Activated CD4-positive, CD25-positive, alpha-beta regulatory T cell treated with anti-CD3 and anti-CD28 coated beads, Interleukin-2, amount 50 U/mL, for 16 hours (primary cell): ENCODE data around the gene PILRA.
"Not testable (repeated sequence)": the region's sequence is repeated elsewhere in the genome, so short reads cannot be mapped to it uniquely, and the experiment has no call there.

Experiments
- DNase-seq: peaks from one replicate; pipeline ENCODE4 v3.0.0-alpha.2; 2020; ENCODE audit warnings: low read depth, low spot score

The PILRA gene

GRCh38 chr7:100358027-100358856 is 15.0 kb upstream of the PILRA start, which contains the start of gene PILRB:
PILRB (plus strand) TSS chr7:100358117; CDS start chr7:100358303, 186 bp downstream.
- DNase-seq, result no peak

- no peak for DNase-seq
These were observed 14.5 kb upstream of the PILRA start for GRCh38 chr7:100358857-100359212.

- DNase-seq, result no peak
These were observed 13.0 kb upstream of the PILRA start for GRCh38 chr7:100360135-100360854.

GRCh38 chr7:100363098-100363497 is 10.2 kb upstream of the PILRA start:
- no peak for DNase-seq

DNA sequence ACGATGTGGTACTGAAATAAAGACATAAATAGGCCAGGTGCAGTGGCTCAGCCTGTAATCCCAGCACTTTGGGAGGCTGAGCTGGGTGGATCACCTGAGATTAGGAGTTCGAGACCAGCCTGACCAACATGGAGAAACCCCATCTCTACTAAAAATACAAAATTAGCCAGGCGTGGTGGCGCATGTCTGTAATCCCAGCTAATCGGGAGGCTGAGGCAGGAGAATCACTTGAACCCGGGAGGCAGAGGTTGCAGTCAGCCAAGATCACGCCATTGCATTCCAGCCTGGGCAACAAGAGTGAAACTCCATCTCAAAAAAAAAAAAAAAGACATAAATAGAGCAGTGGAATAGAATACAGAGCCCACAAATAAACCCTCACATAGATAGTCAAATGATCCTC is 9.5 kb upstream of the PILRA start:
- DNase-seq, result not testable (repeated sequence)

- no peak for DNase-seq
These were observed 8.8 kb upstream of the PILRA start for GRCh38 chr7:100364480-100364879.

GRCh38 chr7:100365998-100366367 is 7.3 kb upstream of the PILRA start:
- DNase-seq, result not testable (repeated sequence)

GRCh38 chr7:100366411-100367250 is 6.7 kb upstream of the PILRA start:
- DNase-seq, result no peak

DNA sequence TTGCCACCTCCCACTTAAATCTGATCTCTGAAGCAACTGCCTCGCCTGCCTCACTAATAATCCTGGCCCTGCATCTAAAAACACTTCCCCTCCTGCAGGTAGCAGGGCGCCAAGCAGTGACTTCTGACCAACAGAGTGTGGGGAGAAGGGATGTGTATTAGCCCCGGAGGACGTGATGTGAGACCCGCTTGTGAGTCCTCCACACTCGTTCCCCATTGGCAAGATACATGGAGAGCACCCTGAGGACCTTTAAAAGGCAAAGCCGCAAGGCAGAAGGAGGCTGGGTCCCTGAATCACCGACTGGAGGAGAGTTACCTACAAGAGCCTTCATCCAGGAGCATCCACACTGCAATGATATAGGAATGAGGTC is 6.1 kb upstream of the PILRA start:
- DNase-seq, result no peak

DNA sequence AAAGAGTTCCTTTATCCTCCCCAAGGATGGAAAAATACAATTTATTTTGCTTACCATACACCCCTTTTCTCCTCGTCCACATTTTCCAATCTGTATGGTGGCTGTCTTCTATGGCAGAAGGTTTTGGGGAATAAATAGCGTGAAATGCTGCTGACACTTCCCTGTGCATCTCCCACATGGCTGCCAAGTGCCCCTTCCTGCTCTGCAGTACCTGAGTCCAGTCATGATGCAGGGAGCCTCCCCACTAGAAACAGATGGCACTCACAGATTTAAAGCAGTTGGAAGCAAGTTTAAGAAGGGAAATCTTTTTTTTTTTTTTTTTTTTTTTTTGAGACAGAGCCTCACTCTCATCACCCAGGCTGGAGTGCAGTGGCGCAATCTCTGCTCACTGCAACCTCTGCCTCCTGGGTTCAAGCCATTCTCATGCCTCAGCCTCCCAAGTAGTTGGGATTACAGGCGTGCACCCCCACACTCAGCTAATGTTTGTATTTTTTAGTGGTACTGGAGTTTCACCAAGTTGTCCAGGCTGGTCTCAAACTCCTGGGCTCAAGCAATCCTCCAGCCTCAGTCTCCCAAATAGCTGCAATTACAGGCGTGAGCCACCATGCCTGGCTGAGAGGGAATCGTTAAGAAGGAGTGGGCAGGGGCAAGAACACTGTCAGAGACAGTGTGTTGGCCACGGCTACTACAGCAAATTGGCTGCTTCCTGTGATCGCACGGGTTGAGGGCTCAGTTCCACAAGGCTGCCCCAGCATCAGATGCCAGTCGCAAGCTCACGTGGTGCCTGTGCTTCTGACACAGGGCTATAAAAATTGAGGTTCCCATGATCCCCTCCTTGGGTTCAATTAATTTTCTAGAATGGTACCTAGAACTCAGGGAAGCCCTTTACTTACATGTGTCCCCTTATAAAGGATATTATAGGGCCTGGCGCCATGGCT is 5.3 kb upstream of the PILRA start:
- no peak for DNase-seq

DNA sequence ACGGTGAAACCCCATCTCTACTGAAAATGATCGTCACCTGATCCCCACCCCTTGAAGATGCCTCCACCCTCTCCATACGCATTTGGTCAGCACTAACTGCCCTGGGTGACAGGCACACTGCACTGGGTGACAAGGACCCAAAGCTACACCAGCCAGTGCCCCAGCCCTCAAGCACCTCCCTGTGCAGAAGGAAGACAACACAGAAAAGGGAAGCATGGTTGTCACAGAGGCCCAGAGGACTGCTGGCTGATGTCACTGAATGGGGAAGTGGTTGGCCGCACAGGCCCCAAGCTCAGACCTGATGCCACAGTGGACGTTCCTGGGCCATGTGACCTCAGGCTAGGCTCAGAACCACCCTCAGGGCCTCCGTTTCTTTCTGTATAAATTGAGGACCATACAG is 4.2 kb upstream of the PILRA start:
- no peak for DNase-seq

DNA sequence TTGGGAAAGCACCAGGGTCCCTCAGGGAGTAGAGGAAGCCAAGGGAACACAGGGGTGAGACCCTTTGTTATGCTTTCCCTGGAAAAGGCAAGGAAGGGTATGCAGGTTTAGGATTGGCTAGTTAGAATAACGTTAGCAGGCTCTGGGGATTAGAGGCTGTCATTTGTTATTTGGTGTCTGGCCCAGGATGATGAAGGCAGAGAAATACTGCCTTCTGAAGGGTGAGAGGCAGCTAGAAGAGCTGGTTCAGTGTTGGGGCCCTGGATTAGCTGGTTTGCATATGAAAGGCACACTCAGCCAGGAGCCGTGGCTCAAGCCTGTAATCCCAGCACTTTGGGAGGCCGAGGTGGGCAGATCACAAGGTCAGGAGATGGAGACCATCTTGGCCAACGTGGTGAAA is 3.0 kb upstream of the PILRA start:
- no peak for DNase-seq

DNA sequence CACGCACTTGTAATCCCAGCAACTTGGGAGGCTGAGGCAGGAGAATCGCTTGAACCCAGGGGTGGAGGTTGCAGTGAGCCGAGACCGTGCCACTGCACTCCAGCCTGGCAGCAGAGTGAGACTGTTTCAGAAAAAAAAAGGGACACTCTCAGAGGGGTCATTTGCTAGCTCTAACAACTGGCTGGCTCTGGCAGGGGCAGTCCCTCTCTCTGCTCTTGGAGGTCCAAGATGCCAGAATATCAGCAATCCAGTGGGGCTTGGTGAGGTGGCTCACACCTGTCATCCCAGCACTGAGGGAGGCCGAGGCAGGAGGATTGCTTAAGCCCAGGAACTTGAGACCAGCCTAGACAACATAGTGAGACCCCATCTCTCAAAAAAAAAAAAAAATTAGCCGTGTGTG is 2.5 kb upstream of the PILRA start:
- DNase-seq, result no peak

DNA sequence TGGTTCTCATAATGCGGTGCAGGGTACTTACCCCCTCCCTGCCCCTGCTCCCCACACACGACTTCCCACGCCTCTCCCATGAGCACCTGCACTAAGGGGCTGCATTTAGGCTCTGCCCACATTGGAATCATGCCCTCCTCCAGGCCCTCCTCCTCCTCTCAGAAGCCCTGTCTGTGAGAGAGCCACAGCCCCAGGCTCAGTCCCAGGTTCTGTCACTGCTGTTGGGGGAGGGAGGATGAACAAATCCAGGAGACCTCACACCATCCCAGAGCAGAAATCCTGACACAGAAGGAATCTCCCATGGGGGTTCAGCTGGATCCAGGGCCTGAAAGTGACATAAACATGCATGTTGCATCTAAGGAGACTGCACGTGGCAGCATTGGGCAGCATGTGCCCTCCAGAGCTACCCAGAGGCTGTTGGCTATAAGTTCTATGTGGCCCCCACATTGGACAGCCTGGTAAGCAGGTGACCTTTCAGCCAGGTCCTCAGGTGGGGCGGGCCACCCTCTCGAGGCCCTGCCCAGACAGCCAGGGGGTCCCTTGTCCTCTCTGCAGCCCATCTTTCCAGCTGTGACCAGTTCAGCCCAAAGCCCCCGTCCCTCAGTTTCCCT is 1.6 kb upstream of the PILRA start:
- no peak for DNase-seq

- no peak for DNase-seq
These were observed 1.0 kb upstream of the PILRA start for GRCh38 chr7:100372256-100372655.

DNA sequence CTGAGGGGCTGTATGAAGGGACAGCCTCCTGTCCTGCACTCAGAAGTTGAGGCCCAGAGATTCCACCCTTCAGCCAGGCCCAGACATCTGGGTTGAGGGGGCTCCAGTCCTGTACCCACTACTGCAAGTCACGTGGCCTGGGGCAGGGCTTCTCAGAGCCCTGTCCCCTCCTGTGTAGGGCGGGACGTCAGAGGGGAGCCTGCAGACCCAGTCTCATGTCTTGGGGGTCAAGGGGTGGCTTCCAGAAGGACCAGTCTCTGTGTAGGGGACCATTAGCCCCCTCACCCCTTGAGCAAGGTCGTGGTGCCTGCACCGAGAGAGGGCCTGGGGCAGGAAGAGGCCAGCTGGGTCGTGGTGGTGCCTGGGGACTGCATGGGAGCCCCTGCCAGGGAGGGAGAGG is 593 bp upstream of the PILRA start:
- no peak for DNase-seq

DNA sequence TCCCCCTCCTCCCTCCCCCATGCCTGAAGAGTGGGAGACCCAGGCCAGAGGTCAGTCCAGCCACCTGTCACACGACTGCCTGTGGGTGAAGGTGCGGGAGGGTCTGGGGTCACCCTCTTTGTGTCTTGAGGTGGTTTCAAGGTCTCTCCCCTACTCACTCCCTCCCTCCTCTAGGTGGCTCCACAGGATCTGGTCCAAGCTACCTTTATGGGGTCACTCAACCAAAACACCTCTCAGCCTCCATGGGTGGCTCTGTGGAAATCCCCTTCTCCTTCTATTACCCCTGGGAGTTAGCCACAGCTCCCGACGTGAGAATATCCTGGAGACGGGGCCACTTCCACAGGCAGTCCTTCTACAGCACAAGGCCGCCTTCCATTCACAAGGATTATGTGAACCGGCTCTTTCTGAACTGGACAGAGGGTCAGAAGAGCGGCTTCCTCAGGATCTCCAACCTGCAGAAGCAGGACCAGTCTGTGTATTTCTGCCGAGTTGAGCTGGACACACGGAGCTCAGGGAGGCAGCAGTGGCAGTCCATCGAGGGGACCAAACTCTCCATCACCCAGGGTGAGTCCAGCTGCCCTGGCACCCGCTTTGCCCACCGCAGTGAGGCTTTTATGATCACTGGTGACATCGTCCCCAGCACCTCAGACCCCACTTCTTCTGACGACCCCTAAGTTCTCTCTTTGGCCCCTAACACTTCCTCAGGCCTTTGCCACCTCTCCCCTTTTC is 747 bp downstream of the PILRA start:
- not testable (repeated sequence) for DNase-seq

DNA sequence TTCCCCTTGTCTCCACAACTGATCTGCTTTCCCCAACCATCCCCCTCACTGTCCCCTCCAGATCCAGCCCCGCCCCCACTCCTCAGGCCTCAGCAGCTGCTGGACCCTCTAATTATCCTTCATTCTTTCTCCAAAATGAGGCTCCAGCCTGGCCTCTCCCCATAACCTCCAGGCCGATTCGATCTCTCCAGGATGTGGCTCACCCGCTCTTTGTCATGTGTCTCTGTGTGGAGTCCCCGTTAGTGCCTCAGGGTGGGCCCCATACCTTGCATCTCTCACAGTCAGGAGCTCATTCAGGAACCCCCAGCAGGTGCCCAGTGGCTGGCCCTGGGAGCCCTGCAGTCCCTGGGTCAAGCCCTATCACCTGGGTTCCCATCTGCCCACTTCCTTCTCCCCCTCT is 1.3 kb downstream of the PILRA start:
- DNase-seq, result no peak

- DNase-seq, result no peak
These were observed 2.8 kb downstream of the PILRA start for GRCh38 chr7:100376066-100376465.

- DNase-seq, result no peak
These were observed 4.9 kb downstream of the PILRA start for GRCh38 chr7:100378114-100378755.
